ENCODE results near the gene PTPN2. TPM values are rescaled to one million over a fixed set of nuclear protein-coding genes. Genes with fewer than 3 reads are reported as not detected.

PTPN2 gene
- total RNA-seq, 1 experiment from 2014 or later: 55.0 TPM

DNA sequence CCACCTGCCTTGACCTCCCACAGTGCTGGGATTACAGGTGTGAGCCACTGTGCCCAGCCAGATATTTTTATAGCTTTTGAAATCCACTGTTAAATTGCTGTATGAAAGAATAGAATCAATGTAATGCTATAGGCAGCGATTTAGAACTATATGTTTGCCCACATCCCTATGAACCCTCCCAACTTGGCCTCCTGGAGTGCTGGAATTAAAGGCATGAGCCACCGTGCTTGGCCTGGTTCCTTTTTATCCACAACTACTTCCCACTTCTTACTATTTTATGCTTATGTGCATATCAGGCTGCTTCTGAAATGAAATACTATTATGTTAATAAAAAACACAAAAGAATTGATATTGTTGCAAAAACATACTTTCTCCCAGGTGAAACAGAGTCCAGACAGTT, 11.6 kb upstream of the PTPN2 start:
- ChIA-PET CTCF (interaction anchor here (0.9 to 1.0 kb wide), 2 partner anchors 10 to 171 kb away, joined by 3 to 4 read pairs; no protein-coding TSS in a partner anchor), POLR2A (no interaction called here)
- intact Hi-C loops (cut with micrococcal nuclease; ENCODE audit: unreplicated experiment): loop anchor here (2.0 kb wide), 1 partner anchor 169 kb away; no protein-coding TSS in a partner anchor
- DNase-seq: no peak
- TF ChIP-seq, protein P1, sequence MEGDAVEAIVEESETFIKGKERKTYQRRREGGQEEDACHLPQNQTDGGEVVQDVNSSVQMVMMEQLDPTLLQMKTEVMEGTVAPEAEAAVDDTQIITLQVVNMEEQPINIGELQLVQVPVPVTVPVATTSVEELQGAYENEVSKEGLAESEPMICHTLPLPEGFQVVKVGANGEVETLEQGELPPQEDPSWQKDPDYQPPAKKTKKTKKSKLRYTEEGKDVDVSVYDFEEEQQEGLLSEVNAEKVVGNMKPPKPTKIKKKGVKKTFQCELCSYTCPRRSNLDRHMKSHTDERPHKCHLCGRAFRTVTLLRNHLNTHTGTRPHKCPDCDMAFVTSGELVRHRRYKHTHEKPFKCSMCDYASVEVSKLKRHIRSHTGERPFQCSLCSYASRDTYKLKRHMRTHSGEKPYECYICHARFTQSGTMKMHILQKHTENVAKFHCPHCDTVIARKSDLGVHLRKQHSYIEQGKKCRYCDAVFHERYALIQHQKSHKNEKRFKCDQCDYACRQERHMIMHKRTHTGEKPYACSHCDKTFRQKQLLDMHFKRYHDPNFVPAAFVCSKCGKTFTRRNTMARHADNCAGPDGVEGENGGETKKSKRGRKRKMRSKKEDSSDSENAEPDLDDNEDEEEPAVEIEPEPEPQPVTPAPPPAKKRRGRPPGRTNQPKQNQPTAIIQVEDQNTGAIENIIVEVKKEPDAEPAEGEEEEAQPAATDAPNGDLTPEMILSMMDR (IDR thresholded peaks at IDR 0.05; ENCODE audit: insufficient read depth in 1 of 2, low read depth in 1 of 2, low read length in 1 of 2, severe bottlenecking in 1 of 2, unreplicated experiment in 1 of 2): no peak
- H3K27me3 ChIP-seq (replicated peaks; ENCODE audit: control insufficient read depth, insufficient read depth, low read length): no peaks in the 10 kb centered on the region
- no peaks in the 10 kb centered on the region for H3K27me3 Mint-ChIP-seq (ENCODE audit: insufficient read depth, unreplicated experiment)
- H3K4me3 ChIP-seq (ENCODE audit: low read depth, low read length): no peak overlapping the region
- no peak overlapping the region for H3K27ac Mint-ChIP-seq (ENCODE audit: unreplicated experiment)
- no peaks in the 10 kb centered on the region for H3K36me3 ChIP-seq (ENCODE audit: control insufficient read depth, insufficient read depth, low read length)
- no TSS peak for BruUV-seq (replicated peaks)
- no peaks in the 10 kb centered on the region for H3K9me3 Mint-ChIP-seq (ENCODE audit: unreplicated experiment)
- H3K4me3 Mint-ChIP-seq (ENCODE audit: unreplicated experiment): no peak overlapping the region
- H3K4me1 Mint-ChIP-seq (ENCODE audit: low read depth, unreplicated experiment): peaks cover 3% of the 10 kb centered on the region
- no peaks in the 10 kb centered on the region for H3K9me3 ChIP-seq
- peaks cover under 1% of the 10 kb centered on the region for H3K36me3 Mint-ChIP-seq (ENCODE audit: insufficient read depth, unreplicated experiment)
- H3K4me1 ChIP-seq: no peaks in the 10 kb centered on the region

DNA sequence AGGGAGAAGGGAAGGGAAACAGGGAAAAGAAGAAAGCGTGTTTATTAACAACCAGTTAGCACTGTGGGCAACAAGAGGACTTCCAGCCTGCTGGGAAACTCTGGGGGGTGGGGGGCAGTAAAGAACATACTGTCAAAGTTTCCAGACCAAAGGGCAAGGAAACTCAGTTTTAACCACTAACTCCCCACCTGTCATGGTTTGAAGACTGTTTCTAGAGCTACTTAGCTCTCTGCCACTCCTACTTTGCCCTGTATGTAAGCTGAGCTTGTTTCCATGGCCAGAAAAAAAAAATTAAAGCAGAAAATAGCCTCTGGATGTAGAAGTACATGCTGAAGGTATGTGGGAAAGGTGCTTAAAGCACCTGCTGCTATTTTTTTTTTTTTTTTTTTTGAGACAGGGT, 11.0 kb upstream of the PTPN2 start:
- CTCF ChIA-PET: interaction anchor here (0.7 to 1.0 kb wide), 3 partner anchors 9 to 209 kb away, joined by 3 to 4 read pairs (median 4); no protein-coding TSS in a partner anchor
- intact Hi-C loops (cut with micrococcal nuclease; ENCODE audit: unreplicated experiment): loop anchor here (2.0 kb wide), 1 partner anchor 168 kb away; no protein-coding TSS in a partner anchor
- BruUV-seq (replicated peaks): no TSS peak

DNA sequence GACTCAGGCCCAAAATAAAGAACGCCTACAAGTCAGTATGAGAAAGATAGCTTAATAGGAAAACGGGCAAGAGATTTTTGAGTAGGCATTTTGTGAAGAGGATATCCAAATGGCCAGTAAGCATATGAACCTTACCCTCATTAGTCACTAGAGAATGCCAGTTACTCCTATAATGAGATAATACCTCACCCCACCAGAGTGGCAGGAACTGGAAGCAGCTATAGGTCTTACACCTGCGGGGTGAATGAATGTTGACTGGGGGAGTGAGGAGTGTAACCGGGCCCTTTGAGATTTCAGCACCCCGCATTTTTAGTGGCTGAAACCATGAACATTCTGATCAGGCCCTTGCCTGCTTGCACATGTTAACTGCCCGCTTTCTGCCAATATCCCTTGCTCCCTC, 7.5 kb upstream of the PTPN2 start:
- BruUV-seq (replicated peaks): no TSS peak
- intact Hi-C loops (cut with micrococcal nuclease; ENCODE audit: unreplicated experiment): no loop called here
- peaks cover 6% of the 10 kb centered on the region for H3K36me3 Mint-ChIP-seq (ENCODE audit: insufficient read depth, unreplicated experiment)

More for the DNA sequence above, 11.0 kb upstream of the PTPN2 start:
- no peaks in the 10 kb centered on the region for H3K27me3 ChIP-seq (replicated peaks; ENCODE audit: control insufficient read depth, insufficient read depth, low read length)
- no peaks in the 10 kb centered on the region for H3K36me3 ChIP-seq (ENCODE audit: control insufficient read depth, insufficient read depth, low read length)
- peaks cover 6% of the 10 kb centered on the region for H3K36me3 Mint-ChIP-seq (ENCODE audit: insufficient read depth, unreplicated experiment)
- H3K27ac Mint-ChIP-seq (ENCODE audit: unreplicated experiment): no peak overlapping the region
- DNase-seq: no peak
- no peak overlapping the region for H3K4me3 ChIP-seq (ENCODE audit: low read depth, low read length)
- no peak overlapping the region for H3K4me3 Mint-ChIP-seq (ENCODE audit: unreplicated experiment)
- no peaks in the 10 kb centered on the region for H3K4me1 ChIP-seq
- no peaks in the 10 kb centered on the region for H3K9me3 ChIP-seq
- peaks cover 8% of the 10 kb centered on the region for H3K4me1 Mint-ChIP-seq (ENCODE audit: low read depth, unreplicated experiment)
- no peaks in the 10 kb centered on the region for H3K27me3 Mint-ChIP-seq (ENCODE audit: insufficient read depth, unreplicated experiment)
- POLR2A ChIA-PET: no interaction called here
- TF ChIP-seq, protein P1 (IDR thresholded peaks at IDR 0.05; ENCODE audit: insufficient read depth in 1 of 2, low read depth in 1 of 2, low read length in 1 of 2, severe bottlenecking in 1 of 2, unreplicated experiment in 1 of 2): no peak
- H3K9me3 Mint-ChIP-seq (ENCODE audit: unreplicated experiment): no peaks in the 10 kb centered on the region

More for the DNA sequence above, 7.5 kb upstream of the PTPN2 start:
- no peaks in the 10 kb centered on the region for H3K9me3 ChIP-seq
- H3K36me3 ChIP-seq (ENCODE audit: control insufficient read depth, insufficient read depth, low read length): no peaks in the 10 kb centered on the region
- TF ChIP-seq, protein P1 (IDR thresholded peaks at IDR 0.05; ENCODE audit: insufficient read depth in 1 of 2, low read depth in 1 of 2, low read length in 1 of 2, severe bottlenecking in 1 of 2, unreplicated experiment in 1 of 2): no peak
- no peak overlapping the region for H3K4me3 ChIP-seq (ENCODE audit: low read depth, low read length)
- ChIA-PET POLR2A (interaction anchor here (0.6 kb wide), 1 partner anchor 115 kb away, joined by 3 read pairs; no protein-coding TSS in a partner anchor), CTCF (interaction anchor here (1.1 to 3.0 kb wide), 2 partner anchors 43 to 114 kb away, joined by 7 to 23 read pairs; no protein-coding TSS in a partner anchor)
- Mint-ChIP-seq H3K27me3 (ENCODE audit: insufficient read depth, unreplicated experiment) (no peaks in the 10 kb centered on the region), H3K4me3 (ENCODE audit: unreplicated experiment) (no peak overlapping the region), H3K27ac (ENCODE audit: unreplicated experiment) (no peak overlapping the region), H3K4me1 (ENCODE audit: low read depth, unreplicated experiment) (peaks cover 8% of the 10 kb centered on the region), H3K9me3 (ENCODE audit: unreplicated experiment) (no peaks in the 10 kb centered on the region)
- no peaks in the 10 kb centered on the region for H3K4me1 ChIP-seq
- DNase-seq: no peak
- no peaks in the 10 kb centered on the region for H3K27me3 ChIP-seq (replicated peaks; ENCODE audit: control insufficient read depth, insufficient read depth, low read length)
